GM12878 (cell line): ENCODE data around the gene NCKAP5. TPM values are rescaled to one million over a fixed set of nuclear protein-coding genes. Genes with fewer than 3 reads are reported as not detected.

Source experiments
- CBX3 ChIP-seq: fragments of 200-600 bp; sonication (generic); IDR thresholded peaks from 2 replicates; pipeline ENCODE4 v1.6.1; 2016; ENCODE audit warnings: low read depth, borderline replicate concordance
- JUND ChIP-seq: IDR thresholded peaks from 2 replicates; pipeline ENCODE4 v1.6.1; 2012; ENCODE audit warnings: low read depth, mild to moderate bottlenecking, low read length, improper control_type of control experiment, moderate library complexity
- KAT2A ChIP-seq: conservative IDR thresholded peaks from 2 replicates; pipeline ENCODE4 v1.6.1; 2011; ENCODE audit warnings: low read depth, low read length; ENCODE audit not compliant: control insufficient read depth
- RAD51 ChIP-seq: fragments of 450-650 bp; IDR thresholded peaks from 2 replicates; pipeline ENCODE4 v1.6.1; 2016; ENCODE audit warnings: moderate library complexity, mild to moderate bottlenecking, inconsistent platforms
- RFX5 ChIP-seq: IDR thresholded peaks from 2 replicates; pipeline ENCODE4 v1.6.1; 2011; ENCODE audit warnings: low read depth, low read length, improper control_type of control experiment
- SMARCA5 ChIP-seq: fragments of 450-650 bp; IDR thresholded peaks from 2 replicates; pipeline ENCODE4 v1.6.1; 2017; ENCODE audit warnings: mild to moderate bottlenecking
- YY1 ChIP-seq: IDR thresholded peaks from 2 replicates; pipeline ENCODE4 v1.6.1; 2011; ENCODE audit warnings: low read depth, mild to moderate bottlenecking, low read length
- polyA plus RNA-seq, 11 experiments: library from polyadenylated mRNA; depleted of rRNA in 4 of 11; unstranded in 6 of 11; stranded (reverse) in 5 of 11; fragments of >200 nt; fragmentation: Nextera tagmentation in 4 of 11; fragmentation: Illumina TruSeq in 1 of 11; extraction: Ambion mirVana in 4 of 11; extraction: Trizol in 1 of 11; gene quantifications; 1 replicate in 1 of 11; 2 replicates in 10 of 11; pipeline versions ENCODE4 v1.2.1 to v1.2.3, GENCODE V29; 2011 to 2016; ENCODE audit warnings: inconsistent platforms in 2 of 11, missing spikeins in 2 of 11, low read depth in 1 of 11
- total RNA-seq, 4 experiments: library from RNA; depleted of rRNA in 3 of 4; stranded (reverse); fragments of >200 nt in 3 of 4; fragmentation: Illumina TruSeq in 1 of 4; extraction: Trizol in 1 of 4; gene quantifications; 2 replicates each; pipeline versions ENCODE4 v1.2.1 to v1.2.3, GENCODE V29; 2013 to 2021
- TF ChIP-seq, protein P1 (sequence below): fragments of 450-650 bp; IDR thresholded peaks from 2 replicates; pipeline ENCODE4 v1.6.1; 2016; ENCODE audit warnings: mild to moderate bottlenecking, moderate library complexity, borderline replicate concordance
- TF ChIP-seq, protein P2 (sequence below): fragments of 450-650 bp; IDR thresholded peaks from 2 replicates; pipeline ENCODE4 v1.6.1; 2017; ENCODE audit warnings: mild to moderate bottlenecking, moderate library complexity

Gene NCKAP5
- total and polyA plus RNA-seq, 10 of the 15 experiments (the other 5 are each of a cell fraction or from before 2014, with no cell fraction given): 0.06 to 0.44 (median 0.16) TPM

DNA sequence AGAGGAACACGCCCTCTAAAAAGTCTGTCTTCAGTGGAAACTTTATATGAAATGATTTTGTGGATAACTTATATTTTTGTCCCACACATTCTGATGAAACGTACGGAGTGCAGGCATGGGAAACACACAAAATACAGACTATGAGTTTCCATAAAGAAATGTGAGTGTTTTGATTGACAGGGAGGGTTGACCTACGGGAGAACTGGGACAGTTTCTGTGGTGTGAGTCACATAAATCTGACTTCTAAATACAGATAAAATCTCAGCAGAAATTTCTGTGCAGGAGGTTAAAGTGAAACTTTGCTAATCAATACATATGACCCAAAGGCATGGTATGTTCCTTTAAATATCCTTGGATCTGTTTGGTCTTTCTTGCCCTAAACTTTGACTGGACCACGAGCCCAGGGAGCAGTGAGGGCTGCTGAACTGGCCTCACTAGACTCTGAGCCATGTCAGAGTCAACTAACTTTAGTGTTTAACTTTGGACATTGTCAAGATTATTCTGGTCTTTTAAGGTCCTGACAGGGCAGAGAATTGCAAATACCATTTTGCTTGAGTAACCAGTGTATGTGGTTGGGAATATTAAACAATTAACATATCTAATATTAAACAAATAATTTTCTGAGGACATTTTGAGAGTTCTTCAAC is 691.4 kb downstream of the NCKAP5 start (continued):
- TF ChIP-seq, protein P1, sequence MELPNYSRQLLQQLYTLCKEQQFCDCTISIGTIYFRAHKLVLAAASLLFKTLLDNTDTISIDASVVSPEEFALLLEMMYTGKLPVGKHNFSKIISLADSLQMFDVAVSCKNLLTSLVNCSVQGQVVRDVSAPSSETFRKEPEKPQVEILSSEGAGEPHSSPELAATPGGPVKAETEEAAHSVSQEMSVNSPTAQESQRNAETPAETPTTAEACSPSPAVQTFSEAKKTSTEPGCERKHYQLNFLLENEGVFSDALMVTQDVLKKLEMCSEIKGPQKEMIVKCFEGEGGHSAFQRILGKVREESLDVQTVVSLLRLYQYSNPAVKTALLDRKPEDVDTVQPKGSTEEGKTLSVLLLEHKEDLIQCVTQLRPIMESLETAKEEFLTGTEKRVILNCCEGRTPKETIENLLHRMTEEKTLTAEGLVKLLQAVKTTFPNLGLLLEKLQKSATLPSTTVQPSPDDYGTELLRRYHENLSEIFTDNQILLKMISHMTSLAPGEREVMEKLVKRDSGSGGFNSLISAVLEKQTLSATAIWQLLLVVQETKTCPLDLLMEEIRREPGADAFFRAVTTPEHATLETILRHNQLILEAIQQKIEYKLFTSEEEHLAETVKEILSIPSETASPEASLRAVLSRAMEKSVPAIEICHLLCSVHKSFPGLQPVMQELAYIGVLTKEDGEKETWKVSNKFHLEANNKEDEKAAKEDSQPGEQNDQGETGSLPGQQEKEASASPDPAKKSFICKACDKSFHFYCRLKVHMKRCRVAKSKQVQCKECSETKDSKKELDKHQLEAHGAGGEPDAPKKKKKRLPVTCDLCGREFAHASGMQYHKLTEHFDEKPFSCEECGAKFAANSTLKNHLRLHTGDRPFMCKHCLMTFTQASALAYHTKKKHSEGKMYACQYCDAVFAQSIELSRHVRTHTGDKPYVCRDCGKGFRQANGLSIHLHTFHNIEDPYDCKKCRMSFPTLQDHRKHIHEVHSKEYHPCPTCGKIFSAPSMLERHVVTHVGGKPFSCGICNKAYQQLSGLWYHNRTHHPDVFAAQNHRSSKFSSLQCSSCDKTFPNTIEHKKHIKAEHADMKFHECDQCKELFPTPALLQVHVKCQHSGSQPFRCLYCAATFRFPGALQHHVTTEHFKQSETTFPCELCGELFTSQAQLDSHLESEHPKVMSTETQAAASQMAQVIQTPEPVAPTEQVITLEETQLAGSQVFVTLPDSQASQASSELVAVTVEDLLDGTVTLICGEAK: no peak
- TF ChIP-seq JUND (no peak), SMARCA5 (no peak), CBX3 (no peak), RFX5 (no peak), KAT2A (no peak), RAD51 (no peak), YY1 (no peak)
- TF ChIP-seq, protein P2, sequence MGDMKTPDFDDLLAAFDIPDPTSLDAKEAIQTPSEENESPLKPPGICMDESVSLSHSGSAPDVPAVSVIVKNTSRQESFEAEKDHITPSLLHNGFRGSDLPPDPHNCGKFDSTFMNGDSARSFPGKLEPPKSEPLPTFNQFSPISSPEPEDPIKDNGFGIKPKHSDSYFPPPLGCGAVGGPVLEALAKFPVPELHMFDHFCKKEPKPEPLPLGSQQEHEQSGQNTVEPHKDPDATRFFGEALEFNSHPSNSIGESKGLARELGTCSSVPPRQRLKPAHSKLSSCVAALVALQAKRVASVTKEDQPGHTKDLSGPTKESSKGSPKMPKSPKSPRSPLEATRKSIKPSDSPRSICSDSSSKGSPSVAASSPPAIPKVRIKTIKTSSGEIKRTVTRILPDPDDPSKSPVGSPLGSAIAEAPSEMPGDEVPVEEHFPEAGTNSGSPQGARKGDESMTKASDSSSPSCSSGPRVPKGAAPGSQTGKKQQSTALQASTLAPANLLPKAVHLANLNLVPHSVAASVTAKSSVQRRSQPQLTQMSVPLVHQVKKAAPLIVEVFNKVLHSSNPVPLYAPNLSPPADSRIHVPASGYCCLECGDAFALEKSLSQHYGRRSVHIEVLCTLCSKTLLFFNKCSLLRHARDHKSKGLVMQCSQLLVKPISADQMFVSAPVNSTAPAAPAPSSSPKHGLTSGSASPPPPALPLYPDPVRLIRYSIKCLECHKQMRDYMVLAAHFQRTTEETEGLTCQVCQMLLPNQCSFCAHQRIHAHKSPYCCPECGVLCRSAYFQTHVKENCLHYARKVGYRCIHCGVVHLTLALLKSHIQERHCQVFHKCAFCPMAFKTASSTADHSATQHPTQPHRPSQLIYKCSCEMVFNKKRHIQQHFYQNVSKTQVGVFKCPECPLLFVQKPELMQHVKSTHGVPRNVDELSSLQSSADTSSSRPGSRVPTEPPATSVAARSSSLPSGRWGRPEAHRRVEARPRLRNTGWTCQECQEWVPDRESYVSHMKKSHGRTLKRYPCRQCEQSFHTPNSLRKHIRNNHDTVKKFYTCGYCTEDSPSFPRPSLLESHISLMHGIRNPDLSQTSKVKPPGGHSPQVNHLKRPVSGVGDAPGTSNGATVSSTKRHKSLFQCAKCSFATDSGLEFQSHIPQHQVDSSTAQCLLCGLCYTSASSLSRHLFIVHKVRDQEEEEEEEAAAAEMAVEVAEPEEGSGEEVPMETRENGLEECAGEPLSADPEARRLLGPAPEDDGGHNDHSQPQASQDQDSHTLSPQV: no peak
